Keratinocyte (primary cell): ENCODE measurements around the gene HOXA10.

Source experiments
- CTCF ChIP-seq, 3 experiments: IDR thresholded peaks in 1 of 3; conservative IDR thresholded peaks in 1 of 3; optimal IDR thresholded peaks in 1 of 3; 2 replicates in 2 of 3; 3 replicates in 1 of 3; pipeline versions ENCODE3 to v1.5.1; 2011; ENCODE audit warnings: low read length in 3 of 3, mild to moderate bottlenecking in 3 of 3, moderate library complexity in 2 of 3, control low read depth in 1 of 3, inconsistent platforms in 1 of 3; ENCODE audit not compliant: insufficient read depth in 2 of 3; ENCODE audit errors: extremely low read depth in 1 of 3
- EZH2 ChIP-seq: IDR thresholded peaks from one replicate; pipeline ENCODE4 v1.6.1; 2012; ENCODE audit warnings: inconsistent platforms, mild to moderate bottlenecking, low read length, moderate library complexity

- TF ChIP-seq CTCF (optimal IDR thresholded peaks at IDR 0.05 in 1 of 3, IDR thresholded peaks at IDR 0.05 in 1 of 3, conservative IDR thresholded peaks at IDR 0.05 in 1 of 3; ENCODE audit: extremely low read depth in 1 of 3, insufficient read depth in 2 of 3, low read length in 3 of 3) (no peak), EZH2 (no peak)
Observed at GRCh38 chr7:27121684-27122076, 52.4 kb downstream of the HOXA10 start.
